ENCODE measurements around the gene AKT3. TPM values are rescaled to one million over a fixed set of nuclear protein-coding genes. Genes with fewer than 3 reads are reported as not detected.

The AKT3 gene
- total and polyA plus RNA-seq, 2 of the 8 experiments (the other 6 are each of a cell fraction or from before 2014, with no cell fraction given) = 6.0 to 36.4 TPM

DNA sequence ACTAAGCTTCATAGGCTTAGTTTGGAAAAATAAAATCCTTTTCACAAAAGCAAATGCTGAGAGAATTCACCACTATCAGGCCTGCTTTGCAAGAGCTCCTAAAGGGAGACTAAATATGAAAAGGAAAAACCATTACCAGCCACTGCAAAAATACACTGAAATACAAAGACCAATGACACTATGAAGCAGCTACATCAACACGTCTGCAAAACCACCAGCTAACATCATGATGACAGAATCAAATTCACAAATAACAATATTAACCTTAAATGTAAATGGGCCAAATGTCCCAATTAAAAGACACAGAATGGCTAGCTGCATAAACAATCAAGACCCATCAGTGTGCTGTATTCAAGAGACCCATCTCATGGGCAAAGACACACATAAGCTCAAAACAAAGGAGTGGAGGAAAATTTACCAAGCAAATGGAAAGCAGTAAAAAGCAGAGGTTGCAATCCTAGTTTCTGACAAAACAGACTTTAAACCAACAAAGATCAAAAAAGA lies 28.8 kb downstream of the AKT3 start (continued):
- no peak for TF ChIP-seq SAP30 (IDR thresholded peaks at IDR 0.05; ENCODE audit: insufficient read depth, insufficient replicate concordance, low read length)
- no peak for TF ChIP-seq ZNF274 (IDR thresholded peaks at IDR 0.05; ENCODE audit: borderline replicate concordance, extremely low read depth, low read length)
- TF ChIP-seq SP1 (IDR thresholded peaks at IDR 0.05; ENCODE audit: low read depth, low read length) = no peak
- no peak for TF ChIP-seq TAF7 (optimal IDR thresholded peaks at IDR 0.05; ENCODE audit: borderline replicate concordance, low read depth, low read length)
- TF ChIP-seq GABPA (IDR thresholded peaks at IDR 0.05; ENCODE audit: borderline replicate concordance, insufficient read depth, low read length) = no peak
- TF ChIP-seq KDM4A (IDR thresholded peaks at IDR 0.05; ENCODE audit: low read depth, low read length, severe bottlenecking) = no peak

All from H1 (cell line).